Uterus (tissue), 4 donors: Measurements from ENCODE around the gene WDR19. TPM values are rescaled to one million over a fixed set of nuclear protein-coding genes. Genes with fewer than 3 reads are reported as not detected.
"Not testable (repeated sequence)": the region's sequence is repeated elsewhere in the genome, so short reads cannot be mapped to it uniquely, and the experiment has no call there.

Experiments
- DNase-seq, 2 donors: peaks; one replicate each; pipeline ENCODE4 v3.0.0-alpha.2; 2019 to 2020
- H3K27ac ChIP-seq, 2 donors: fragments of 200-600 bp; sonication (generic); 1 replicate in 1 of 2; 2 replicates in 1 of 2; pipeline ENCODE4 v1.5.1; 2016 to 2018
- H3K27me3 ChIP-seq, 2 donors: fragments of 200-600 bp; sonication (generic); one replicate each; pipeline ENCODE4 v1.5.1; 2018 to 2019; ENCODE audit warnings: control low read depth in 1 of 2
- H3K36me3 ChIP-seq, 2 donors: fragments of 200-600 bp; sonication (generic); one replicate each; pipeline ENCODE4 v1.5.1; 2019; ENCODE audit warnings: control low read depth in 1 of 2
- H3K4me1 ChIP-seq, 2 donors: fragments of 200-600 bp; sonication (generic); one replicate each; pipeline ENCODE4 v1.5.1; 2018 to 2019; ENCODE audit warnings: control low read depth in 1 of 2
- H3K4me3 ChIP-seq, 2 donors: fragments of 200-600 bp; sonication (generic); 1 replicate in 1 of 2; 2 replicates in 1 of 2; pipeline ENCODE4 v1.5.1; 2018 to 2019; ENCODE audit warnings: mild to moderate bottlenecking in 1 of 2
- H3K9me3 ChIP-seq, 2 donors: fragments of 200-600 bp; sonication (generic); one replicate each; pipeline ENCODE4 v1.5.1; 2019; ENCODE audit warnings: control low read depth in 1 of 2
- POLR2A ChIP-seq, 2 donors: fragments of 450-650 bp; IDR thresholded peaks; one replicate each; pipeline ENCODE4 v1.6.1; 2016; ENCODE audit warnings: antibody characterized with exemption in 2 of 2, mild to moderate bottlenecking in 1 of 2, moderate library complexity in 1 of 2
- intact Hi-C: fragments of 100-400 bp; cut with DNase I; formaldehyde crosslinking; loops from one replicate; pipeline ENCODE4 v1.15.1; 2023; ENCODE audit warnings: low total_unique reads
- total RNA-seq, 4 donors: library from RNA; depleted of rRNA in 3 of 4; stranded (reverse); fragments of >200 nt in 3 of 4; gene quantifications; one replicate each; pipeline versions ENCODE4 v1.1.0 to v1.2.4, GENCODE V29; 2014 to 2023
- TF ChIP-seq, protein P1 (sequence below), 4 experiments: fragments of 200-600 bp in 2 of 4; fragments of 450-650 bp in 2 of 4; sonication (generic) in 2 of 4; IDR thresholded peaks; one replicate each; pipeline ENCODE4 v1.5.1; 2016 to 2019; ENCODE audit warnings: antibody characterized with exemption in 4 of 4, mild to moderate bottlenecking in 2 of 4, moderate library complexity in 1 of 4
- donor health status: DM: yes; HTN: yes; CAD: no.

Gene WDR19
- total RNA-seq = 100 to 1,000 TPM in 1 of 4 donors, 10 to 100 TPM in 3; 37.4 to 129 (median 74.0) TPM

DNA sequence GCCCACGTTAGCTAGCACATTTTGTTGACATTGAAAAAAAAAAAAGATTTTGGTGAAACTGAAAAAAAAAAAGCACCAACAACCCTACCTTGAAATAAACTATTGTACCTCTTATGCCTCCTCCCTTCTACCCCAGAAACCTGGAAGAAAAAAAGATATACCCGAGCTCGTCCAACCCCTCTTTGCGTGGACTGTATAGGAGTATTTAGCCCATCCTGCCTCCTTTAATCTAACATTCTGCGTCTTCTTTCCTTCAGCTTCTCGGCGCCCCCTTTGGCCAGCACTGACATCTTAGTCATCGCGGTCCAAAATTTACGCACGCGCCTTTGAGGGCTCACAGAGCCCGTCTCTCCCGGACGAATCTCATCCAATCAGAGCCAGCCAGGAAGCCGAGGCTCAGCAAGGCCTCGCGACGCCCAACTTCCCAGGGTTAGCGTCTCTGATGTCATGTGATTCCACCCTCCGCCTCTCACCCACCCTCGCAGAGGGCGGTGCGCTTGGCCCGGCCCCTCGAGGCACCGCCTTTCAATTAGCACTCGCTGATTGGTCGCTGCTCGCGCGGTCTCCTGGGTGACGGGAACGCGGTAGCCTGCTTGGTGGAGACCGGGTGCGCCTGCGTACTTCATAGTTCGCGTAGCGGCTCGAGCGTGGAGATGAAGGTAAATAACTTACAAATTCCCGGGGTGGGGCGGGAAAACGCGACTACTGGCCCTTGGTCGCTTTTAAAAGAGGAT is at the start of gene WDR19:
Gene WDR19, plus strand, starts transcription at position 625 of the 734 bp plus-strand sequence. Its CDS starts 29 bp downstream, at position 654.
- Histone ChIP-seq H3K36me3 (no peaks in the 10 kb centered on the region), H3K4me3 (peak within 1 kb of the TSS; percentile 54 to 90), H3K27me3 (no peaks in the 10 kb centered on the region), H3K27ac (peak within 1 kb of the TSS; percentile 76 to 80), H3K9me3 (no peaks in the 10 kb centered on the region), H3K4me1 (no peaks in the 10 kb centered on the region)
- intact Hi-C loops = no loop called here
- DNase-seq = peak; percentile 98
- peak; percentile 33 to 56 for TF ChIP-seq POLR2A (IDR thresholded peaks at IDR 0.05)
- TF ChIP-seq, protein P1, sequence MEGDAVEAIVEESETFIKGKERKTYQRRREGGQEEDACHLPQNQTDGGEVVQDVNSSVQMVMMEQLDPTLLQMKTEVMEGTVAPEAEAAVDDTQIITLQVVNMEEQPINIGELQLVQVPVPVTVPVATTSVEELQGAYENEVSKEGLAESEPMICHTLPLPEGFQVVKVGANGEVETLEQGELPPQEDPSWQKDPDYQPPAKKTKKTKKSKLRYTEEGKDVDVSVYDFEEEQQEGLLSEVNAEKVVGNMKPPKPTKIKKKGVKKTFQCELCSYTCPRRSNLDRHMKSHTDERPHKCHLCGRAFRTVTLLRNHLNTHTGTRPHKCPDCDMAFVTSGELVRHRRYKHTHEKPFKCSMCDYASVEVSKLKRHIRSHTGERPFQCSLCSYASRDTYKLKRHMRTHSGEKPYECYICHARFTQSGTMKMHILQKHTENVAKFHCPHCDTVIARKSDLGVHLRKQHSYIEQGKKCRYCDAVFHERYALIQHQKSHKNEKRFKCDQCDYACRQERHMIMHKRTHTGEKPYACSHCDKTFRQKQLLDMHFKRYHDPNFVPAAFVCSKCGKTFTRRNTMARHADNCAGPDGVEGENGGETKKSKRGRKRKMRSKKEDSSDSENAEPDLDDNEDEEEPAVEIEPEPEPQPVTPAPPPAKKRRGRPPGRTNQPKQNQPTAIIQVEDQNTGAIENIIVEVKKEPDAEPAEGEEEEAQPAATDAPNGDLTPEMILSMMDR (IDR thresholded peaks at IDR 0.05) = peak; percentile 42 to 66 (median 50)

DNA sequence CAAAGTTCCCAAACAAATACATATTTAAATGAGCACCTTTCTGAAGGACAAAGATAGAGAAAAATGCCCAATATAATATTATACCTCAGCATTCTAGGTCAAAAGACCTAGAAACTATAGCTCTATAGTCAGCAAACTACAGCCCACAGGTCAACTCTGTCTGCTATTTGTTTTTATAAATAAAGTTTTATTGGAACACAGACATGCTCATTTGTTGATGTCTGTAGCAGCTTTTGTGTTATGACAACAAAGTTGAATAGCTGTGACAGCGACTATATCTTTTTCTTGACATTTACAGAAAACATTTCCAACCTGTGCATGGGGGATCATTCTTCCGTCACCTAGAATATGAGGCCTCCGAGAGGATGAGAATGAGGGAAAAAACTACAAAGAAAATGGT is 48.7 kb upstream of the WDR19 start:
- Histone ChIP-seq H3K36me3 (no peaks in the 10 kb centered on the region), H3K9me3 (no peaks in the 10 kb centered on the region), H3K27me3 (no peaks in the 10 kb centered on the region), H3K27ac (no peak overlapping the region), H3K4me3 (no peak overlapping the region), H3K4me1 (peaks cover 0 to 5% of the 10 kb centered on the region in 2 donors)
- DNase-seq = no peak
- TF ChIP-seq, protein P1 (IDR thresholded peaks at IDR 0.05) = no peak
- TF ChIP-seq POLR2A (IDR thresholded peaks at IDR 0.05) = no peak
- intact Hi-C loops = no loop called here

DNA sequence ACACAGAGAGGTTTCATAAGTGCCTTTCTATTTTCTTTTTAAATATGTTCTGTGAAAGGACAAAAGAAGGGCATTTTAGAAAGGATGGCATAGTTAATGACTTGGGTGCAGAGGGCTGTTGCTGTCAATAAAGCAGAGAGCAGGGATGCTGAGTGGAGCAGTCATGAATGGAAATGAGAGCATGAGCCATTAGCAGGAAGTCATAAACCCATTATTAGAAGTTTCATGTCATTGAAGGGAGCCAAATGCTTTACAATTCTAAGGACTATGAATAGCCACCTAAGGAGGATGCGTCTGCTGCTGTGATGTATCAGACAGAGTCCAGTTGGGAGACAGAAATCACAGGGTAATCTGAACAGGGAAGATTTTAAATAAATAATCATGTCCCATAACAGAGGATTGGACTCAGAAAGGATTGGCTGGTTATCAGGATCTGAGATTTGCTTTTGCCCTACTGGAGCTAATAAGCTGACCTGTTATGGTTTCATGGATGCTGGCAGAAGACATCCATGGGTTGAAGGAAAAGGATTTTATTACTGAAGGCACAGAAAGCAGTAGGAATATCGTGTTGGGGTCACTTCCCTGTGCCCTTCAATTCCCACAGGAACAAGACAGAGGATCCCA is 47.5 kb upstream of the WDR19 start:
- TF ChIP-seq, protein P1 (IDR thresholded peaks at IDR 0.05) = no peak
- TF ChIP-seq POLR2A (IDR thresholded peaks at IDR 0.05) = no peak
- Histone ChIP-seq H3K36me3 (no peaks in the 10 kb centered on the region), H3K4me1 (peaks cover 0 to 5% of the 10 kb centered on the region in 2 donors), H3K27ac (peak overlapping the region in 1 of 2 donors; percentile 3), H3K9me3 (no peaks in the 10 kb centered on the region), H3K4me3 (no peak overlapping the region), H3K27me3 (no peaks in the 10 kb centered on the region)
- intact Hi-C loops = no loop called here
- DNase-seq = no peak

DNA sequence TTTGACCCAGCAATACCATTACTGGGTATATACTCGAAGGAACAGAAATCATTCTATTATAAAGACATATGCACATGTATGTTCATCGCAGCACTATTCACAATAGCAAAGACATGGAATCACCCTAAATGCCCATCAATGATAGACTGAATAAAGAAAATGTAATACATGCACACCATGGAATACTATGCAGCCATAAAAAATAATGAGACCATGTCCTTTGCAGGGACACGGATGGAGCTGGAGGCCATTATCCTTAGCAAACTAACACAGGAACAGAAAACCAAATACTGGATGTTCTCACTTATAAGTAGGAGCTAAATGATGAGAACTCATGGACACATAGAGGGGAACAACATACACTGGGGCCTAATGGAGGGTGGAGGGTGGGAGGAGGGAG is 44.1 kb upstream of the WDR19 start:
- H3K27ac ChIP-seq, H3K4me1 ChIP-seq, H3K4me3 ChIP-seq, DNase-seq, H3K36me3 ChIP-seq, H3K9me3 ChIP-seq, intact Hi-C loops, H3K27me3 ChIP-seq: not testable (repeated sequence)

DNA sequence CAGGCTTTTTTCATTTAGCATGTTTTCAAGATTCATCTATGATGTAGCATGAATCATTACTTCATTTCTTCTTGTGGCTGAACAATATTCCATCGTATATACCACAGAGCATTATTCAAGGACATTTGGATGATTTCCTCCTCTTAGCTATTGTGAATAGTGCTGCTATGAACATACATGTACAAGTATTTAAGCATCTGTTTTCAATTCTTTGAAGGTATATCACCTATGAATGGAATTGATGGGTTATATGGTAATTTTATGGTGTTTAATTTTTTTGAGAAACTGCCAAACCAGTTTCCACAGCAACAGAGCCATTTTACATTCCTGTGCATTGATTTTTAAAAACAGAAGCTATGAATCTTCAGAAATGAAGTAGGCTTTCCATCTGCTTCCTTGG is 36.1 kb upstream of the WDR19 start:
- TF ChIP-seq, protein P1 (IDR thresholded peaks at IDR 0.05) = no peak
- TF ChIP-seq POLR2A (IDR thresholded peaks at IDR 0.05) = no peak
- no peaks in the 10 kb centered on the region for H3K9me3 ChIP-seq
- H3K36me3 ChIP-seq = no peaks in the 10 kb centered on the region
- no peaks in the 10 kb centered on the region for H3K27me3 ChIP-seq
- intact Hi-C loops = no loop called here
- H3K4me1 ChIP-seq = no peaks in the 10 kb centered on the region
- no peak overlapping the region for H3K27ac ChIP-seq
- no peak overlapping the region for H3K4me3 ChIP-seq
- DNase-seq = no peak
